Transverse colon (tissue), 4 donors: Measurements from ENCODE around the gene ACP3.
A peak's percentile ranks its signal among the peaks of the same experiment; 100 is the strongest.

Experiments used
- CTCF ChIP-seq, 5 experiments: fragments of 200-600 bp in 3 of 5; fragments of 450-650 bp in 2 of 5; sonication (generic) in 3 of 5; IDR thresholded peaks; 1 replicate in 2 of 5; 2 replicates in 3 of 5; pipeline ENCODE4 v1.5.1; 2016 to 2017; ENCODE audit warnings: antibody characterized with exemption in 5 of 5, inconsistent platforms in 3 of 5, mild to moderate bottlenecking in 2 of 5, moderate library complexity in 1 of 5
- EP300 ChIP-seq: sonication (generic); formaldehyde crosslinking; IDR thresholded peaks from one replicate; pipeline ENCODE4 v1.6.1; 2017; ENCODE audit warnings: antibody characterized with exemption, low read depth
- POLR2A ChIP-seq: fragments of 450-650 bp; IDR thresholded peaks from one replicate; pipeline ENCODE4 v1.6.1; 2016; ENCODE audit warnings: antibody characterized with exemption, mild to moderate bottlenecking, moderate library complexity
- POLR2AphosphoS5 ChIP-seq, 3 donors: sonication (generic); formaldehyde crosslinking; IDR thresholded peaks; one replicate each; pipeline ENCODE4 v1.6.1; 2016; ENCODE audit warnings: antibody characterized with exemption in 3 of 3

GRCh38 chr3:132317229-132317948 is at the start of gene ACP3:
- no peak for TF ChIP-seq EP300
- TF ChIP-seq POLR2A: peak; percentile 15
- TF ChIP-seq CTCF (IDR thresholded peaks at IDR 0.05): no peak
- peak in 1 of 3 donors; percentile 26 for TF ChIP-seq POLR2AphosphoS5 (IDR thresholded peaks at IDR 0.05)
